ENCODE results near the gene ABCD3. TPM values are rescaled to one million over a fixed set of nuclear protein-coding genes. Genes with fewer than 3 reads are reported as not detected.

ABCD3 gene
- polyA plus RNA-seq, 1 donor from 2014 or later: 46.4 TPM

DNA sequence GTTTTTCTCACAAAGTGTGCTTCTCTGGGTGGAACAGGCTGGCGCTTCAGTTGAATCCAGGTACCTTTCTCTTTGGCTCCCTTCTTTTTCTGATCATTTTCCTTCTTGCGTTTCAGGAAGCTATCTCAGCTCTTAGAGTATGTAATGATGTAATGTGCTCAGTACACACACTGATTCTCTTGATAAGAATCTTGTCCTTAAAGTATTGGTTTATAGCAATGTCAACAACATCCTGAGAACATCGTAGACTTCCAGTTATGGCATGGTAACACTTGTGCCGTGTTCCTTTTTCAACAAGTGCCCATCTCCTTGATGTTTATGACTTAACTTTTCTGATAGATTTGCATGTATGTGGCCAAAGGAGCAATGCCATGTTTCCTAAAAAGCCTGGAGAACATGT, 11.7 kb upstream of the ABCD3 start:
- Histone ChIP-seq H3K9me2 (ENCODE audit: insufficient read depth, low read length) (no peaks in the 10 kb centered on the region), H2AFZ (ENCODE audit: low read depth, low read length) (no peak overlapping the region), H3K9me3 (ENCODE audit: low read length) (no peaks in the 10 kb centered on the region)

DNA sequence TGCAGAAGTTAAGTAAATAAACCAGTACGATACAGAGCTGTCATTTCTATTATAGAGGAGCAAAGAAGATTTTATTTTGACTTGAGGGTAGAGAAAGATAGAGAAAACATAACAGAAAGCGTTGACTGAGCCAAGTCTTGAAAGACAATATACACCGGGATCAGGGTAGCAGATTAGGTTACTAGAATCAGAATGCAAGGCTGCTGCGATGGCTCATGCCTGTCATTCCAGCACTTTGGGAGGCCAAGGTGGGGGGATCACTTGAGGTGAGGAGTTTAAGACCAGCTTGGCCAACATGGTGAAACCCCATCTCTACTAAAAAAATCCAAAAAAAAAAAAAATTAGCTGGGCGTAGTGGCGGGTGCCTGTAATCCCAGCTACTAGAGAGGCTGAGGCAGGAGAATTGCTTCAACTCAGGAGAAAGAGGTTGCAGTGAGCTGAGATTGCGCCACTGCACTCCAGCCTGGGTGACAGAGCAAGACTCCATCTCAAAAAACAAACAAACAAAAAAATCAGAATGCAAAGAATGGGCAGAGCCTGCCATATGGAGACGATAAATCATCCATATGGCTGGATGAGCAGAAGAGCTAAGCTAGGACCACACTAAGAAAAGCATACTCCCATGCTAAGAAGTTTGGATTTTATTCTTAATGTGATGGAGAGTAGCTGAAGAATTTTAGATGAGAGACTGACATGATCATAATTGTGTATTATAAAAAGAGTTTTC, 9.9 kb upstream of the ABCD3 start:
- Histone ChIP-seq H3K4me2 (ENCODE audit: low read length) (no peak overlapping the region), H3K36me3 (ENCODE audit: insufficient read depth, low read length) (no peaks in the 10 kb centered on the region), H3K9me2 (ENCODE audit: insufficient read depth, low read length) (no peaks in the 10 kb centered on the region), H3K79me2 (replicated peaks; ENCODE audit: insufficient read depth, low read length) (no peaks in the 10 kb centered on the region), H3K9ac (ENCODE audit: low read length) (no peak overlapping the region), H2AFZ (ENCODE audit: low read depth, low read length) (no peak overlapping the region), H3K4me3 (ENCODE audit: low read length) (no peak overlapping the region), H3F3A (ENCODE audit: insufficient read depth, low read length, poor library complexity, severe bottlenecking) (no peaks in the 10 kb centered on the region), H4K20me1 (ENCODE audit: insufficient read depth) (no peaks in the 10 kb centered on the region), H3K9me3 (ENCODE audit: low read length) (no peaks in the 10 kb centered on the region), H3K27me3 (ENCODE audit: insufficient read depth, low read depth, low read length) (no peaks in the 10 kb centered on the region), H3K27ac (ENCODE audit: low read length) (no peak overlapping the region)
- TF ChIP-seq RAD21 (conservative IDR thresholded peaks at IDR 0.05) (no peak), TAF1 (IDR thresholded peaks at IDR 0.05; ENCODE audit: low read depth) (no peak), SMC3 (conservative IDR thresholded peaks at IDR 0.05; ENCODE audit: poor library complexity) (no peak), EZH2 (IDR thresholded peaks at IDR 0.05; ENCODE audit: borderline replicate concordance, insufficient read depth, low read length, poor library complexity, severe bottlenecking) (no peak), EP300 (conservative IDR thresholded peaks at IDR 0.05; ENCODE audit: poor library complexity, severe bottlenecking) (no peak), MXI1 (conservative IDR thresholded peaks at IDR 0.05; ENCODE audit: poor library complexity, severe bottlenecking) (no peak), POLR2AphosphoS5 (IDR thresholded peaks at IDR 0.05) (no peak)
- TF ChIP-seq, protein P1, sequence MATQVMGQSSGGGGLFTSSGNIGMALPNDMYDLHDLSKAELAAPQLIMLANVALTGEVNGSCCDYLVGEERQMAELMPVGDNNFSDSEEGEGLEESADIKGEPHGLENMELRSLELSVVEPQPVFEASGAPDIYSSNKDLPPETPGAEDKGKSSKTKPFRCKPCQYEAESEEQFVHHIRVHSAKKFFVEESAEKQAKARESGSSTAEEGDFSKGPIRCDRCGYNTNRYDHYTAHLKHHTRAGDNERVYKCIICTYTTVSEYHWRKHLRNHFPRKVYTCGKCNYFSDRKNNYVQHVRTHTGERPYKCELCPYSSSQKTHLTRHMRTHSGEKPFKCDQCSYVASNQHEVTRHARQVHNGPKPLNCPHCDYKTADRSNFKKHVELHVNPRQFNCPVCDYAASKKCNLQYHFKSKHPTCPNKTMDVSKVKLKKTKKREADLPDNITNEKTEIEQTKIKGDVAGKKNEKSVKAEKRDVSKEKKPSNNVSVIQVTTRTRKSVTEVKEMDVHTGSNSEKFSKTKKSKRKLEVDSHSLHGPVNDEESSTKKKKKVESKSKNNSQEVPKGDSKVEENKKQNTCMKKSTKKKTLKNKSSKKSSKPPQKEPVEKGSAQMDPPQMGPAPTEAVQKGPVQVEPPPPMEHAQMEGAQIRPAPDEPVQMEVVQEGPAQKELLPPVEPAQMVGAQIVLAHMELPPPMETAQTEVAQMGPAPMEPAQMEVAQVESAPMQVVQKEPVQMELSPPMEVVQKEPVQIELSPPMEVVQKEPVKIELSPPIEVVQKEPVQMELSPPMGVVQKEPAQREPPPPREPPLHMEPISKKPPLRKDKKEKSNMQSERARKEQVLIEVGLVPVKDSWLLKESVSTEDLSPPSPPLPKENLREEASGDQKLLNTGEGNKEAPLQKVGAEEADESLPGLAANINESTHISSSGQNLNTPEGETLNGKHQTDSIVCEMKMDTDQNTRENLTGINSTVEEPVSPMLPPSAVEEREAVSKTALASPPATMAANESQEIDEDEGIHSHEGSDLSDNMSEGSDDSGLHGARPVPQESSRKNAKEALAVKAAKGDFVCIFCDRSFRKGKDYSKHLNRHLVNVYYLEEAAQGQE (IDR thresholded peaks at IDR 0.05; ENCODE audit: borderline replicate concordance): no peak
- TF ChIP-seq, protein P2, sequence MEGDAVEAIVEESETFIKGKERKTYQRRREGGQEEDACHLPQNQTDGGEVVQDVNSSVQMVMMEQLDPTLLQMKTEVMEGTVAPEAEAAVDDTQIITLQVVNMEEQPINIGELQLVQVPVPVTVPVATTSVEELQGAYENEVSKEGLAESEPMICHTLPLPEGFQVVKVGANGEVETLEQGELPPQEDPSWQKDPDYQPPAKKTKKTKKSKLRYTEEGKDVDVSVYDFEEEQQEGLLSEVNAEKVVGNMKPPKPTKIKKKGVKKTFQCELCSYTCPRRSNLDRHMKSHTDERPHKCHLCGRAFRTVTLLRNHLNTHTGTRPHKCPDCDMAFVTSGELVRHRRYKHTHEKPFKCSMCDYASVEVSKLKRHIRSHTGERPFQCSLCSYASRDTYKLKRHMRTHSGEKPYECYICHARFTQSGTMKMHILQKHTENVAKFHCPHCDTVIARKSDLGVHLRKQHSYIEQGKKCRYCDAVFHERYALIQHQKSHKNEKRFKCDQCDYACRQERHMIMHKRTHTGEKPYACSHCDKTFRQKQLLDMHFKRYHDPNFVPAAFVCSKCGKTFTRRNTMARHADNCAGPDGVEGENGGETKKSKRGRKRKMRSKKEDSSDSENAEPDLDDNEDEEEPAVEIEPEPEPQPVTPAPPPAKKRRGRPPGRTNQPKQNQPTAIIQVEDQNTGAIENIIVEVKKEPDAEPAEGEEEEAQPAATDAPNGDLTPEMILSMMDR (IDR thresholded peaks at IDR 0.05; ENCODE audit: poor library complexity, severe bottlenecking): no peak

More for the DNA sequence above, 11.7 kb upstream of the ABCD3 start:
- Histone ChIP-seq H3K36me3 (ENCODE audit: insufficient read depth, low read length) (no peaks in the 10 kb centered on the region), H3K27me3 (ENCODE audit: insufficient read depth, low read depth, low read length) (no peaks in the 10 kb centered on the region), H4K20me1 (ENCODE audit: insufficient read depth) (no peaks in the 10 kb centered on the region), H3K9ac (ENCODE audit: low read length) (no peak overlapping the region), H3K27ac (ENCODE audit: low read length) (no peak overlapping the region), H3K4me2 (ENCODE audit: low read length) (no peak overlapping the region), H3K4me3 (ENCODE audit: low read length) (no peak overlapping the region), H3K79me2 (replicated peaks; ENCODE audit: insufficient read depth, low read length) (no peaks in the 10 kb centered on the region), H3F3A (ENCODE audit: insufficient read depth, low read length, poor library complexity, severe bottlenecking) (no peaks in the 10 kb centered on the region)
- TF ChIP-seq MXI1 (conservative IDR thresholded peaks at IDR 0.05; ENCODE audit: poor library complexity, severe bottlenecking) (no peak), SMC3 (conservative IDR thresholded peaks at IDR 0.05; ENCODE audit: poor library complexity) (no peak), POLR2AphosphoS5 (IDR thresholded peaks at IDR 0.05) (no peak), EP300 (conservative IDR thresholded peaks at IDR 0.05; ENCODE audit: poor library complexity, severe bottlenecking) (no peak), EZH2 (IDR thresholded peaks at IDR 0.05; ENCODE audit: borderline replicate concordance, insufficient read depth, low read length, poor library complexity, severe bottlenecking) (no peak), TAF1 (IDR thresholded peaks at IDR 0.05; ENCODE audit: low read depth) (no peak), RAD21 (conservative IDR thresholded peaks at IDR 0.05) (no peak)
- TF ChIP-seq, protein P1 (IDR thresholded peaks at IDR 0.05; ENCODE audit: borderline replicate concordance): no peak
- TF ChIP-seq, protein P2 (IDR thresholded peaks at IDR 0.05; ENCODE audit: poor library complexity, severe bottlenecking): no peak
